HG03066 (cell line): Measurements from ENCODE around the gene ATP13A3.

Experiments used
- ATAC-seq: cut with Tn5 transposase; IDR thresholded peaks from one replicate; pipeline ENCODE4 v1.9.1; 2021; ENCODE audit warnings: low read depth; ENCODE audit not compliant: unreplicated experiment

The ATP13A3 gene

DNA sequence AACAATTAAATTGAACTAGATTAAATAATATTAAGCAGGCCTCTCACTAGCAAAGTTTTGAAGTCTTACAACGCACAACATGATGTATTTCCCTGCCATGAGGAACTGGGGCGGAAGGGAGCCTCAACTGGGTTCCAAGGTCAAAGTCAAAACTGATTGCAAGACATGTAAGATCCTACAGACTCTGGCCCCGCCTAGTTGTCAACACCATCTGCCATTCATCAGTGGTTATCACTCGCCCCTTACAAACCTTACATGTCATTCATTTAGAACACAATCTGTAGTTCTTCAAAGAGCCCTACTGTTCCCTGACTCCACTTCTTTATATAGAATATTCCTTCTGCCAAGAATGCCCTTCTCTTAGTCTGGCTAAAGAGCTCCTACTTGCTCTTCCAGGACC lies 10.0 kb downstream of the ATP13A3 start:
- no peak for ATAC-seq

DNA sequence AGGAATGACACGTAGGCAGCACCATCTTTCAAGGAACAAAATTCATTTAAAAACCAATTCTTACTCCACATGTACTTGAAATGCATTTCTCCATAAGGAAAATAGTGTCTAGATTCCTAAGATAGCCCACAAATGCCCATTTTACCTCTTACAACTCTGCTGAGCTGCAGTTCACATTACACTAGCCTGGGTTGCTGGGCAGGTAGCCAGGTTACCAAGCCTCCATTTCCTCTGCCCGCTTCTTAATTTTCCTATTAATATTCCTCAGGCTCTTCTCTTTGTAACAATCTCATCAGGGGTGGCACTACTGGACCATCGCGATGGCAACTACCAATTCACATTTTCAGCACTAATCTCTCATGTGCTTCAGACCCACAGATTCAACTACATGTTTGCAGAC lies 10.8 kb downstream of the ATP13A3 start:
- ATAC-seq = no peak

DNA sequence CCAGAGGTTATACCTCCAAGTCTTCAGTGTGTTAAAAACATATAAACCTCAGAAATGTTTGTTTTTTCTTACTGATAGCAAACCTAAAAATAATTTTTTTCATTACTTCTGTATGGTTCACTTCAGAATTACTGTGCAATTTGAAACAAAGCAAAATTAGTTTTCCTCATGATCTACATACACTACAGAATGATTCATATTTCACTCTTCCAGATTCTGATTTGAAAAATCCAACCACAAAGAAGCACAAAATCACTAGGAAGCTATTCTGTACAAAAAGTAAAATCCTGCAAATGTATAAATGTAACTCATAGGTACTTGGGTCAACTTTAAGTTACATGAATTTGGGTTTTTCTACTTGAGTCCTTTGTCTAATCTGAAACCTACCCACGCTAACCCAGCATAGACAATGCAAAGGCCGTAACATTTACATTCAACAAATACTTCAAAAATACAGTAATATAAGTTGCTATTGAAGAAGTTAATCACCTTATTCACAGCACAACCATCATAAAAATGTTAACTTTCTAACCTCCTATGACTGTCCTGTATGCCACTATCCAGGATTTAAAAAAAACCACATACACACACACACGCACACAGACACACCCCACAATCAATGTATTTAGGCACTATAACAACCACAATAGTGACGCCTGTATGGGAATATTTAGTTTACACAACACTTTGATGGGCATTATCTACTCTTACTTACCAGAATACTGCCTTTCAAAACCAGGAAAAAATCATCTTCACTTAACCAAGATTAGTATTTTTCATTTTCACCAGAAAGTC lies 11.5 kb downstream of the ATP13A3 start:
- no peak for ATAC-seq

DNA sequence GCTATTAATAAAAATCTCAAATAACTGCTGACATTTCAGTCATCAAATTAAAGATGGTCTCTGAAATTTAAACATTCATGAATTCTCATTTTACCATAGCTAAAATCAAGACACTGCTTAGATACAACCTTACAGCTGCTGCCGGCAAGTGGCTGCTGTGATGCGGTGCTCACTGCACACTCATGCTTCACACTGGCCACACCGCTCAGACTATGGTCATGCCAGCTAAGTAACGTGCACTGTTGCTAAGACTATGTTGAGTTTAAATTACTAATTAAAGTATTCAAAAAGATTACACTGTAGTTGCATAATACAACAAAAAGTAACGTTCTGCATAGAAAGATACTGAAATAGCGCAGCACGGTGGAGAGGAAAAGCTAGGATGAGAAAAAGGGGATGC lies 12.1 kb downstream of the ATP13A3 start:
- ATAC-seq = no peak

DNA sequence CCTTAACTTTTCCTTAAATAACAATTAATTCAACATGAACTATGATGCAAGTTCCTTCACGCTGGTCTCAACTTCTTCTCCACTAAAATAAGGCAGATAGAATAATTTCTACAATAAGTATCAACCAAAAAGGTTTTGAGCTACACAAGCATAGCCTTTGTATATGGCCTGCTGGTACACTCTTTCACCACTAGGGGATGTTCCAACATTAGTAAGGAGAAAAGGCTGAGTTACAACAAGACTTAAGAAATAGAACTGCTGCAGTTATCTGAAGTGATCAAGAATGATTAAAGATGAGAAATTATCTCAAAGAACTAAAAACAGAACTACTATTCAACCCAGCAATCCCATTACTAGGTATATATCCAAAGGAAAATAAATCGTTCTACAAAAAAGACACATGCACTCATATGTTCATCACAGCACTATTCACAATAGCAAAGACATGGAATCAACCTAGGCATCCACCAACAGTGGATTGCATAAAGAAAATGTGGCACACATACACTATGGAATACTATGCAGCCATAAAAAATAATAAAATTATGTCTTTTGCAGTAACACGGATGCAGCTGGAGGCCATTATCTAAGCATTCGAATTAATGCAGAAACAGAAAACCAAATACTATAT lies 14.4 kb downstream of the ATP13A3 start:
- peak; percentile 75 for ATAC-seq

DNA sequence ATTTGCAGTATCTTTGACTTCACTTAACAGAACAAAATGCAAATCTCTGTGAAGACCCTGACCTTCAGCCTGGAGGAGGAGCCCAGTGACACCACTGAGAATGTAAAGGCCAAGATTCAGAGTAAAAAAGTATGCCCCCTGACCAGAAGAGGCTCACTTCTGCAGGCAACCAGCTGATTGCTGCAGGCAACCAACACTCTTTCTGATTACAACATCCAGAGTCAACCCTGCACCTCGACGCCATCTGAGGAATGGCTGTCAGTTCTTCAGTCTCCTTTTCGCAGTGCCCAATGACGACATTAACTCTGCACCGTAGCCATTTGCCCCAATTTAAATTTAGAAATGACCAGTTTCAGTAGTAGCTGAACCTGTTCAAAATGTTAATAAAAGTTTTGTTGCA lies 14.9 kb downstream of the ATP13A3 start:
- ATAC-seq = no peak

DNA sequence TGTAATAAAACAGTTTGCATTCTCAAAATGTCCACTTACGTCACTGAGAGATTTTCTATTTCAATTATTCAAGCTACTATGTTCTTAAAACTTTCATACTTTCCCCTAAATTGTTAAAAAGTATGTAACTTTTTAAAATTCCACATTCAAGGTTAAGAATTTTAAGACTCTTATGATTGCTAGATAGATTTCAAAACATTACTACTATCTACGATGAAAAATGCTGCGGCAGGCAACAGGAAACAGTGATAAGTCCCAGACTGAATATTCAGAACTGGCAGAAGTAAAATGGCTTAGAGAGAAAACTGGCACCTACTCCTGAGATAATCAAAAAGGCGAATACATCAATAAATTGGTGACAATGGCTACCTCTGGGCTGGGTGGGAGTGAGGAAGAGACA lies 16.2 kb downstream of the ATP13A3 start:
- ATAC-seq = no peak

DNA sequence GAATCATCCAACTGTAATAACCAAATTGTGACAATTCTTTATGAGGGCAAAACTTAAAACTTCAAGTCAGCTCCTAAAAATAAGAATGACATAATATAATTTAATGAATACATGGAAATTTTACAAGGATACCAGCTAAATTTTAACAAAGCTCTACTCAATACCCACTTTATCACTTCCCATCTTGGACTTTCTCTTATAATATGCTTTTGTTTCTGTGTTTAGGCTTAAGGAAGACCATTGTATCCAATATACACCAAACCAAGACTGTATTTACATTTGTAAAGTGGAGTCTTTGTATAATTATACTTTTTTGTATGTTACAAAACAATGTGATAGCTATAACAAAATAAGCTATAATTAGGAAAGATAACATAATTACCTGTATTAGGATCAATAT lies 16.8 kb downstream of the ATP13A3 start:
- ATAC-seq = no peak

- ATAC-seq = no peak
These were observed 18.7 kb downstream of the ATP13A3 start for GRCh38 chr3:194468086-194468485.

DNA sequence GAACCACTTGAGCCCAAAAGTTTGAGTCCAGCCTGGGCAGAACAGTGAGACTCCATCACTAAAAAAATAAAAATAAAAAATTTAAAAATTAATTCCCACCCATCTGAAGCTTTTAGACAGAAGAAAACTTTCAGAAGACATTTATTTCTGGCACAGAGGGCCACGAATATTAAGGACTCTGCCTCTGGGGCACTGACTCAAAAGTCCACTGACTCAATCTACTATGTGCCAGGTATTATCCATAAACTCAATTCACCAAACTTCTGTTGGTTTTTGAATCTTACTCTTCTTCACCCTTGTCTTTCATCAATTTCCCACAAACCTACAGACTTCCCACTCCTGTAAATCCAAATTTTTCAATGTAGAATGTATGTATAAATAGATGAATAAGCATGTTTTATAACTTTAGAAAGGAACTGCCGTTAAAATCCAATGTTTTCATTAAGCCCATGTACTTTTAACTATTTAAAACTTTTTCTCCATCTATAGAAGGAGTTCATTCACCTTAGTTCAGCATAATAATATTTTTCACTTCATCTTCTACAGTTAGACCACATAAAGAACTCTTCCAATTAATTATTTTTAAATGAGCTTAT lies 19.9 kb downstream of the ATP13A3 start:
- ATAC-seq = no peak

DNA sequence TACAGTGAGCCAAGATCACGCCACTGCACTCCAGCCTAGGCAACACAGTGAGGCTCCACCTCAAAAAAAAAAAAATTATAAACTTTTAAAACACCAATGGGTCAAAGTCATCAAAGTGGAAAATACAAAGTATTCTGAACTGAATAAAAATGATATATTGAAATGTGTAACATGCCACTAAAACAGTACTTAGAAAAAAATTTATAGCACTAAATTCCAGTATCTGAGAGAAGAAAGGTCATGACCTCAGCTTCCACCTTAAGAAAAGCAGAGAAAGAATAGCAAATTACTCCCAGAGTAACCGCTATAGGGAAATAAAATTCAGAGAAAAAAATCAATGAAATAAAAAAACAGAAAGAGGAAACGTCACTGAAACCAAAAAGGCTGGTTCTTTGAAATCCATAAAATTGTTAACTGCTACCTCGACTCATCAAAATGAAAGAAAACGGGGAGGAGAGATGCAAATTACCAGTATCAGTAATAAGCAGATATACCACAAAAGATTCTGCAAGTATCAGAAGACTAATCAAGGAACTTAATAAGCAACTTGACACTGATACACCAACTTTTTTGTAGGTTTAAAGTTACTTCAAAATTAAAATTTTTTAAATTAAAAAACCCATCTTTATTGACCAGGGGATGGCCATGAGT lies 20.8 kb downstream of the ATP13A3 start:
- no peak for ATAC-seq

DNA sequence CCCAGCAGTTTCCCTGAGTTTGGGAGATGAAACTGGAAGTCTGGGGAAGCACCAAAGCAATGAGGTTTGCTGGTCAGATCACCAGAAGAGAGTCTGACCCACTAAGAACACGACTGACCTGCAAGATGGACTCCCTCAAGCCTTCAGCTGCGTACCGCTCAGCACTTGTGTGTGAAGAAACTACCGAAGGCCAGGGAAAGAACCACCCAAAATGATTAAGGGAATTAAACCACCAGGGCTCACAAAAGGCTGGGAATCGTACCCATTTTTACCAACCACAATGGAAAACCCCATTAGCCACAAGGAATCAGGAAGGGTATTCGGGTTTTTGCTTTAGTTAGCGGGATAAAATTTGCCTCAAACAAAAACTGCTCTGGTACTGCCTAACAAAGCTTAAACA lies 21.6 kb downstream of the ATP13A3 start:
- ATAC-seq = no peak

DNA sequence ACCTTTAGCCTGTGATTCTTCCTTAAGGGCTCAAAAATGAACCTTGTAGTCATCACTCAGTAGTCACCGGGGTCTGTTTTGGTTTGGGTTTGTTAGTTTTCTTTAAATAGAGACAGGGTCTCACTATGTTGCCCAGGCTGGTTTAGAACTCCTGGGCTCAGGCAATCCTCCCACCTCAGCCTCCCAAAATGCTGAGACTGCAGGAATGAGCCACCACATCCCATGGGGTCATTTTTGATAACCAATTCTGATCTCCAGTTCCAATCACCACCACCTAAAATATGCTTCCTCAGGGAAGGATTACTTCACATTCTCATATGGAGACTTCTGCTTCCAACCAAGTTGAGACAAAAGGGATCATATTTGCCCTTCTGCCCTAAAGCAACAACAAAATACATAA lies 22.1 kb downstream of the ATP13A3 start:
- ATAC-seq = no peak

DNA sequence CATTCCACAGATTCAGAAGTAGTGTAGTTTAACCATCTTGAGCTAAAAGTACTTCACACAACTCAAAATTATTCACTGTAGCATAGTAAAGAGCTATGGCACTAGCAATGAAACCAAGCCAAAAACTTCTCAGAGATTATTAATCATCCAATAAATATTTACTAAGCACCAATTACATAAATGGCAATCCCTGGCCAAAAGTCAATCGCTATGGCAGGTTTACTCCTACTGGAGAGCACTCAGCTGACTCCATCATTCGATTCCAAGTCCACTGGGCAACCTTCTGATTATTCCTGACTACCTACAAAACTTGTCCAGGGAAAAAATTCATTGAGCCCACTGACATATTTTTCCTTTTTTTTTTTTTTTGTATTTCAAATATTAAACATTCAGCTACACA lies 23.9 kb downstream of the ATP13A3 start:
- ATAC-seq = no peak

DNA sequence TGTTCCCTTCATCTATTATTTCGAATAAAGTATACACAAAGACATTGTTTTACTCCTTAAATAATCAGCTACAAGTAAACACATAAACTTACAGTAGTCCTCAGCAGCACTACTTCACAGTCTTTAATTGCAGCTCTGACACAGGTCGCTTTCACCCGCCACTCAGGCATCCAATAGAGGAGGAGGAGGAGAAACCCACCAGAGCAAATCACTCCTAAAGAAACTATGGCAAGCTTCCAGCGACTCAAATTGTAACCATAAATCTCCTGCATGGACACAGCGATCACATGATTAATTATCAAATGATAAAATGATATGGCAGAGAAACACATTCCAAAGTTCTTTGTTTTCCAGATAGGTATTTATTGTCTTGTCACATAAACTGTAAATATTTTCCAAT lies 26.2 kb downstream of the ATP13A3 start:
- ATAC-seq = no peak

GRCh38 chr3:194458131-194458530 lies 28.7 kb downstream of the ATP13A3 start:
- no peak for ATAC-seq

GRCh38 chr3:194455481-194455880 lies 31.3 kb downstream of the ATP13A3 start:
- ATAC-seq = no peak

DNA sequence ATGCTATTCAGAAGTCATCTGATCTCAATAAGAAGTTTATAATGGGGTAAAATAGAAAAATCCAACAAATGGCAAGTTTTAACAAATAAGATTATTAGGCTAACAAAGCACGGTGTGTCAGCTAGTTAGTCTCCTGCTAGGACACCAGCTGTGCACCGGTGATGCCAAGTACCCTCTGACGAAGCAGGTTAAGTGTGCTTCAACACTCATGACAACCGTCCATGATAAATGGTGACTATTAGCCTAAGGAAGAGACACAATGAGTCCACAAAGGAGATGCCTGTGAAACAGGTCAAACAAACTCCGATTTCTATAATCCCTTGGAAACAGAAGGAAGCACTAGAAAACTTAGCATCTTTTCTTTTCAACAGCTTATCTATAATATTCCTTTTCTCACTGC lies 36.5 kb downstream of the ATP13A3 start:
- no peak for ATAC-seq

DNA sequence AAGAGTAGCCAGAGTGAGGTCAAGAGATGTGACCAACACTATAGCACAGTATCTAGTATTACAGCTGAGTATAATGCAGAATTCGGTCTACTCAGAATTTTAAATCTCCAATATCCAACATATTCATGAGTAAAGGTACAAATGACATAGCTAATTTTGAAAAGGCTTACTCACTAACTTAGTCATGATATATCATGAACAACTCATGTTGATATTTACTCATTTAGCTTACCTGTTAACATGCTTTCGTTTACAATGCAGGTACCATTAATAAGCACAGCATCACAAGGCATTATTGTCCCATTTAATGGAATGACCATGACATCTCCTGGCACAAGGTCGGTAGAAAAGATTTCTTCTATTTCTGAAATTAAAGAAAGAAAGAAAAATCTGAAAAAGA lies 36.9 kb downstream of the ATP13A3 start:
- no peak for ATAC-seq

DNA sequence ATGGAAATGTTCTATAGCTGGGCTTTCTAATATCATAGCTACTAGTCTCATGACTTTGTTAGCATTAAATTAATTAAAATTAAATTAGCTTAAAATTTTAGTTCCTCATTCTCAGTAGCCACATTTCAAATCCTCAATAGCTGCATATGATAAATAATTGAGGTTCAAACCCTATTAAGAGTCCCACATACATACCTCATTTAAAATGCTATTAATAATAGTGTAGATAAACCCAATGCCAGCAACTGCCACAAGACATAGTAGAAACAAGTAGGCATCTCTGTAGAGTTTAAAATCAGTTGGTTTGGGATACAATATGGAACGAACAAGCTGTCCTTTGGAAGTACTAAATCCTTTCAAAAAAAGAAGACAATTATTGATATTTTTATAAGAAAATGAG lies 39.1 kb downstream of the ATP13A3 start:
- no peak for ATAC-seq

GRCh38 chr3:194447161-194447560 lies 39.6 kb downstream of the ATP13A3 start:
- ATAC-seq = no peak

- no peak for ATAC-seq
These were observed 40.0 kb downstream of the ATP13A3 start for GRCh38 chr3:194446754-194447153.
